ENCODE measurements around the gene MED12L. TPM values are rescaled to one million over a fixed set of nuclear protein-coding genes. Genes with fewer than 3 reads are reported as not detected.

MED12L gene
- total and polyA plus RNA-seq, 9 of the 15 experiments (the other 6 are each of a cell fraction or from before 2014, with no cell fraction given): not detected

- H3K79me2 ChIP-seq (ENCODE audit: control insufficient read depth, insufficient read depth, low read length): no peaks in the 10 kb centered on the region
- no peaks in the 10 kb centered on the region for H3K36me3 ChIP-seq (ENCODE audit: control insufficient read depth, insufficient read depth, low read length)
- TF ChIP-seq CBX8 (IDR thresholded peaks at IDR 0.05; ENCODE audit: borderline replicate concordance, extremely low read depth, low read depth, low read length, poor library complexity, severe bottlenecking) (no peak), RB1 (IDR thresholded peaks at IDR 0.05; ENCODE audit: low read depth) (no peak), TAF15 (IDR thresholded peaks at IDR 0.05; ENCODE audit: low read depth, low read length) (no peak)
- in situ Hi-C loops (cut with MboI): no loop called here
- H3K4me3 ChIP-seq: no peak overlapping the region
- intact Hi-C loops (cut with micrococcal nuclease): no loop called here
- H3K4me1 ChIP-seq (replicated peaks in 1 of 2; ENCODE audit: control insufficient read depth in 2 of 2, insufficient read depth in 2 of 2, low read length in 2 of 2): no peaks in the 10 kb centered on the region
- no peak overlapping the region for H3K4me2 ChIP-seq (ENCODE audit: insufficient read depth, low read length)
- ChIA-PET CTCF (ENCODE audit: low intra/inter-chr PET ratio) (no interaction called here), POLR2A (interaction anchor here (1.2 kb wide), 1 partner anchor 520 kb away, joined by 4 read pairs; no protein-coding TSS in a partner anchor)
- no peak overlapping the region for H3K27ac ChIP-seq (ENCODE audit: extremely low read depth, low read depth, low read length)
- no peaks in the 10 kb centered on the region for H4K20me1 ChIP-seq (replicated peaks; ENCODE audit: control insufficient read depth, insufficient read depth, low read length)
- peaks cover 0 to 3% of the 10 kb centered on the region in 2 experiments; a peak in 2 of 5 replicates for H3K27me3 ChIP-seq (ENCODE audit: control insufficient read depth in 2 of 2, insufficient read depth in 2 of 2, low read length in 2 of 2)
- H2AFZ ChIP-seq (ENCODE audit: low read depth, low read length): no peak overlapping the region
- DNase-seq (ENCODE audit: extremely low read depth in 1 of 4, low spot score in 3 of 4) (no peak), ATAC-seq (no peak), FAIRE-seq (no peak)
- no TSS peak for BruUV-seq (replicated peaks)
- no peak overlapping the region for H3K9ac ChIP-seq (ENCODE audit: insufficient read depth in 1 of 2, low read depth in 2 of 2, low read length in 2 of 2)
- H3K9me3 ChIP-seq (replicated peaks; ENCODE audit: control insufficient read depth, insufficient read depth, low read depth, low read length): no peaks in the 10 kb centered on the region
- H3K9me1 ChIP-seq (ENCODE audit: control insufficient read depth, insufficient read depth, low read length): peaks cover 2% of the 10 kb centered on the region
- 3% methylated on average over 8 of the region's 8 CpGs for WGBS (ENCODE audit: insufficient coverage, low coverage, missing lambda C conversion rate)
Measured at GRCh38 chr3:151109286-151109800, 23.9 kb downstream of the MED12L start.

DNA sequence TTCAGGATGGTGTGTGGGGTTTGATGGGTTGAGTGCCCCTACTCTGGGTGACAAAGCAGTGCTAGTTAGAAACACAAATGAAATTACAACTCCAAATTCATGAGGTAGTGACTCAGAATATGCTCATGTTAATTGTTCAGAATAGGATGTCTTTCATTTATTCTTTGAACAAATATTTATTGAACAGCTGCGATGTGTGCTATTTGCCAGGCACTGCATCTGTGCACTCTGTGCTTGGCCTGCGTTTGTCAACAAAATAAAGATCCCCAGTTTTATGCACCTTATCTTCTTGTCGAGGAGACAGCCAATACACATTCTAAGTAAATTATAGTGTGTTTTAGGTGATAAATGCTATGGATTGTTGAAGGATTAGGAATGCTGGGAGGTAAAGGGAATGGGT, 27.3 kb downstream of the MED12L start:
- intact Hi-C loops (cut with micrococcal nuclease): no loop called here
- CTCF ChIA-PET (ENCODE audit: low intra/inter-chr PET ratio): no interaction called here
- TF ChIP-seq, protein P1, sequence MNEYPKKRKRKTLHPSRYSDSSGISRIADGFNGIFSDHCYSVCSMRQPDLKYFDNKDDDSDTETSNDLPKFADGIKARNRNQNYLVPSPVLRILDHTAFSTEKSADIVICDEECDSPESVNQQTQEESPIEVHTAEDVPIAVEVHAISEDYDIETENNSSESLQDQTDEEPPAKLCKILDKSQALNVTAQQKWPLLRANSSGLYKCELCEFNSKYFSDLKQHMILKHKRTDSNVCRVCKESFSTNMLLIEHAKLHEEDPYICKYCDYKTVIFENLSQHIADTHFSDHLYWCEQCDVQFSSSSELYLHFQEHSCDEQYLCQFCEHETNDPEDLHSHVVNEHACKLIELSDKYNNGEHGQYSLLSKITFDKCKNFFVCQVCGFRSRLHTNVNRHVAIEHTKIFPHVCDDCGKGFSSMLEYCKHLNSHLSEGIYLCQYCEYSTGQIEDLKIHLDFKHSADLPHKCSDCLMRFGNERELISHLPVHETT (CRISPR knock-in tag; conservative IDR thresholded peaks at IDR 0.05 in 1 of 2, IDR thresholded peaks at IDR 0.05 in 1 of 2): no peak
- TF ChIP-seq BCL6 (CRISPR knock-in tag; IDR thresholded peaks at IDR 0.05) (no peak), MCM2 (IDR thresholded peaks at IDR 0.05; ENCODE audit: low read depth) (no peak), SLC30A9 (CRISPR knock-in tag; IDR thresholded peaks at IDR 0.05) (no peak), DMBX1 (CRISPR knock-in tag; IDR thresholded peaks at IDR 0.05; ENCODE audit: borderline replicate concordance) (no peak), GTF2B (IDR thresholded peaks at IDR 0.05; ENCODE audit: extremely low read depth, insufficient read length) (no peak)
- TF ChIP-seq, protein P2, sequence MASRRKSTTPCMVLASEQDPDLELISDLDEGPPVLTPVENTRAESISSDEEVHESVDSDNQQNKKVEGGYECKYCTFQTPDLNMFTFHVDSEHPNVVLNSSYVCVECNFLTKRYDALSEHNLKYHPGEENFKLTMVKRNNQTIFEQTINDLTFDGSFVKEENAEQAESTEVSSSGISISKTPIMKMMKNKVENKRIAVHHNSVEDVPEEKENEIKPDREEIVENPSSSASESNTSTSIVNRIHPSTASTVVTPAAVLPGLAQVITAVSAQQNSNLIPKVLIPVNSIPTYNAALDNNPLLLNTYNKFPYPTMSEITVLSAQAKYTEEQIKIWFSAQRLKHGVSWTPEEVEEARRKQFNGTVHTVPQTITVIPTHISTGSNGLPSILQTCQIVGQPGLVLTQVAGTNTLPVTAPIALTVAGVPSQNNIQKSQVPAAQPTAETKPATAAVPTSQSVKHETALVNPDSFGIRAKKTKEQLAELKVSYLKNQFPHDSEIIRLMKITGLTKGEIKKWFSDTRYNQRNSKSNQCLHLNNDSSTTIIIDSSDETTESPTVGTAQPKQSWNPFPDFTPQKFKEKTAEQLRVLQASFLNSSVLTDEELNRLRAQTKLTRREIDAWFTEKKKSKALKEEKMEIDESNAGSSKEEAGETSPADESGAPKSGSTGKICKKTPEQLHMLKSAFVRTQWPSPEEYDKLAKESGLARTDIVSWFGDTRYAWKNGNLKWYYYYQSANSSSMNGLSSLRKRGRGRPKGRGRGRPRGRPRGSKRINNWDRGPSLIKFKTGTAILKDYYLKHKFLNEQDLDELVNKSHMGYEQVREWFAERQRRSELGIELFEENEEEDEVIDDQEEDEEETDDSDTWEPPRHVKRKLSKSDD (conservative IDR thresholded peaks at IDR 0.05; ENCODE audit: low read length): no peak

More for the DNA sequence above, 27.3 kb downstream of the MED12L start:
- POLR2A ChIA-PET: interaction anchor here (1.2 kb wide), 1 partner anchor 9 kb away, joined by 3 read pairs; no protein-coding TSS in a partner anchor
- H4K20me1 ChIP-seq (replicated peaks; ENCODE audit: control insufficient read depth, insufficient read depth, low read length): no peaks in the 10 kb centered on the region
- H2AFZ ChIP-seq (ENCODE audit: low read depth, low read length): no peak overlapping the region
- no peak overlapping the region for H3K4me2 ChIP-seq (ENCODE audit: insufficient read depth, low read length)
- no peaks in the 10 kb centered on the region for H3K36me3 ChIP-seq (ENCODE audit: control insufficient read depth, insufficient read depth, low read length)
- ATAC-seq: no peak
- in situ Hi-C loops (cut with MboI): no loop called here
- H3K9me3 ChIP-seq (replicated peaks; ENCODE audit: control insufficient read depth, insufficient read depth, low read depth, low read length): no peaks in the 10 kb centered on the region
- no peaks in the 10 kb centered on the region for H3K79me2 ChIP-seq (ENCODE audit: control insufficient read depth, insufficient read depth, low read length)
- no peak for FAIRE-seq
- H3K27ac ChIP-seq (ENCODE audit: extremely low read depth, low read depth, low read length): no peak overlapping the region
- H3K4me1 ChIP-seq (replicated peaks in 1 of 2; ENCODE audit: control insufficient read depth in 2 of 2, insufficient read depth in 2 of 2, low read length in 2 of 2): no peaks in the 10 kb centered on the region
- BruUV-seq (replicated peaks): no TSS peak
- H3K27me3 ChIP-seq (ENCODE audit: control insufficient read depth in 2 of 2, insufficient read depth in 2 of 2, low read length in 2 of 2): peaks cover 0 to 7% of the 10 kb centered on the region in 2 experiments; a peak in 2 of 5 replicates
- DNase-seq (ENCODE audit: extremely low read depth in 1 of 4, low spot score in 3 of 4): no peak
- no peaks in the 10 kb centered on the region for H3K9me1 ChIP-seq (ENCODE audit: control insufficient read depth, insufficient read depth, low read length)
- H3K9ac ChIP-seq (ENCODE audit: insufficient read depth in 1 of 2, low read depth in 2 of 2, low read length in 2 of 2): no peak overlapping the region
- WGBS (ENCODE audit: insufficient coverage, low coverage, missing lambda C conversion rate): 0% methylated on average over 3 of the region's 3 CpGs
- no peak overlapping the region for H3K4me3 ChIP-seq

Data from K562 (cell line).